Measurements from ENCODE around the gene COA6.

- no peak for TF ChIP-seq CTCF (IDR thresholded peaks at IDR 0.05)
- TF ChIP-seq ZFX (IDR thresholded peaks at IDR 0.05; ENCODE audit: borderline replicate concordance) = no peak
Observed at GRCh38 chr1:234413990-234414389, 40.7 kb downstream of the COA6 start.
